Neural cell (in vitro differentiated cells): ENCODE measurements around the gene BLOC1S4.

Experiments used
- EZH2 ChIP-seq: fragments of 200-600, 300-800 bp; shearing (Covaris generic), sonication (generic); IDR thresholded peaks from 2 replicates; pipeline ENCODE4 v1.6.1; 2014; ENCODE audit warnings: antibody characterized with exemption, low read length, borderline replicate concordance, mild to moderate bottlenecking; ENCODE audit not compliant: insufficient read depth, poor library complexity, severe bottlenecking
- MXI1 ChIP-seq: fragments of 450-650 bp; conservative IDR thresholded peaks from 2 replicates; pipeline ENCODE4 v1.6.1; 2014; ENCODE audit warnings: antibody characterized with exemption, mild to moderate bottlenecking; ENCODE audit not compliant: poor library complexity, severe bottlenecking
- SMC3 ChIP-seq: fragments of 450-650 bp; conservative IDR thresholded peaks from 2 replicates; pipeline ENCODE4 v1.6.1; 2014; ENCODE audit warnings: antibody characterized with exemption, mild to moderate bottlenecking, moderate library complexity; ENCODE audit not compliant: poor library complexity
- TF ChIP-seq, protein P1 (sequence below): fragments of 450-650 bp; IDR thresholded peaks from 2 replicates; pipeline ENCODE4 v1.5.1; 2014; ENCODE audit warnings: antibody characterized with exemption, mild to moderate bottlenecking, moderate library complexity; ENCODE audit not compliant: poor library complexity, severe bottlenecking

DNA sequence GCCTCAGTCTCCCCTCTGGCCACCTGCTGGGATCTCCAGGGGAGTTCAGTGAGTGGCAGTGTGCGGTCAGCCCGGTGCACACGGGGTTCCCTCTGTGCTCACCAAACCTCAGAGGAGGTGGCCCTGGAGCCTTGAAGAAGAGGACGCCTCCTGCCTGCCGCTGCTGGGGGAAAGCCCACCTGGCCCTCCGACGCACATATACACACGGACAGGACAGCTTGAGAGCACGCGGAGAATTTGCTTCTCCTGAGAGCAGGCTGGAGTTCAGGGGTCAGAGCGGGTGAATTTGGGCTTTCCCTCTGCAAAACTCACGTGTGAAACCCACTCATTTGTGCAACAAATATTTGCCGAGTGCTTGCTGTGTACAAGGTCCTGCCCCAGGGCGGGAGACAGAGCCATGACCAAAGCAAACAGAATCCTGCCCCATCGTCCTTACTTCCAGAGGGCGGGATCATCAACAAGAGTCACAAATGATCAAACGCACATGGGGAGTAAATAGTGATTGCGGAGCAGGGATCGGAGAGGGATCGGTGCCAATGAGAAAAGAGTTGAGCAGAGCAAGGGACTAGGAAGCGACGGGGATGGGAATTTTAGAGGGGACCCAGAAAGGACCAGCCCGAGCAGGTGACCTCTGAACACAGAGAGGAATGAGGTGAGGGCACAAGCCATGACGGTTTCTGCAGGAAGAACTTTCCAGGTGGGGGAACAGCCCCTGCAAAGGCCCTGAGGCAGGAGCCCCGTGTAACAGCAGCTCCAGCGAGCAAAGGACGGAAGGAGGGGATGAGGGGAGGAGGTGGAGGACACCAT is 17.6 kb downstream of the BLOC1S4 start:
- TF ChIP-seq SMC3 (no peak), EZH2 (no peak), MXI1 (no peak)
- TF ChIP-seq, protein P1, sequence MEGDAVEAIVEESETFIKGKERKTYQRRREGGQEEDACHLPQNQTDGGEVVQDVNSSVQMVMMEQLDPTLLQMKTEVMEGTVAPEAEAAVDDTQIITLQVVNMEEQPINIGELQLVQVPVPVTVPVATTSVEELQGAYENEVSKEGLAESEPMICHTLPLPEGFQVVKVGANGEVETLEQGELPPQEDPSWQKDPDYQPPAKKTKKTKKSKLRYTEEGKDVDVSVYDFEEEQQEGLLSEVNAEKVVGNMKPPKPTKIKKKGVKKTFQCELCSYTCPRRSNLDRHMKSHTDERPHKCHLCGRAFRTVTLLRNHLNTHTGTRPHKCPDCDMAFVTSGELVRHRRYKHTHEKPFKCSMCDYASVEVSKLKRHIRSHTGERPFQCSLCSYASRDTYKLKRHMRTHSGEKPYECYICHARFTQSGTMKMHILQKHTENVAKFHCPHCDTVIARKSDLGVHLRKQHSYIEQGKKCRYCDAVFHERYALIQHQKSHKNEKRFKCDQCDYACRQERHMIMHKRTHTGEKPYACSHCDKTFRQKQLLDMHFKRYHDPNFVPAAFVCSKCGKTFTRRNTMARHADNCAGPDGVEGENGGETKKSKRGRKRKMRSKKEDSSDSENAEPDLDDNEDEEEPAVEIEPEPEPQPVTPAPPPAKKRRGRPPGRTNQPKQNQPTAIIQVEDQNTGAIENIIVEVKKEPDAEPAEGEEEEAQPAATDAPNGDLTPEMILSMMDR: no peak
